HT1080 (cell line): ENCODE data around the gene IRS4. TPM values are rescaled to one million over a fixed set of nuclear protein-coding genes. Genes with fewer than 3 reads are reported as not detected.
A peak's percentile ranks its signal among the peaks of the same experiment; 100 is the strongest.

Experiments
- DNase-seq: peaks from one replicate; pipeline ENCODE4 v3.0.0-alpha.2; 2015; ENCODE audit warnings: low read depth
- polyA plus RNA-seq, 2 experiments: library from polyadenylated mRNA; depleted of rRNA; stranded (reverse); fragments of >200 nt; gene quantifications; 2 replicates each; pipeline ENCODE4 v1.2.3, GENCODE V29; 2015
- total RNA-seq: library from RNA; depleted of rRNA; stranded (reverse); fragments of >200 nt; shearing (Covaris generic); gene quantifications from 2 replicates; pipeline ENCODE4 v1.2.3, GENCODE V29; 2014; rRNA removed

The IRS4 gene
- total RNA-seq = not detected in 2 replicates
- 0.01 TPM in 1 of 2 replicates, not detected in the other for polyA plus RNA-seq (2015; cell fraction: cytosol; rRNA removed)
- polyA plus RNA-seq (2015; cell fraction: nucleus; rRNA removed) = not detected in 2 replicates

- peak; percentile 11 for DNase-seq
Measured at GRCh38 chrX:108736509-108737479, at the start of gene IRS4. TSS of gene IRS4 (minus strand) at chrX:108736563.

GRCh38 chrX:108772549-108772948 is 36.2 kb upstream of the IRS4 start:
- DNase-seq = no peak

GRCh38 chrX:108763559-108763958 is 27.2 kb upstream of the IRS4 start:
- DNase-seq = no peak

- DNase-seq = no peak
Measured at GRCh38 chrX:108740299-108740774, 4.0 kb upstream of the IRS4 start.

GRCh38 chrX:108737754-108738153 is 1.4 kb upstream of the IRS4 start:
- DNase-seq = no peak

GRCh38 chrX:108735679-108736508 is 469 bp downstream of the IRS4 start:
- no peak for DNase-seq

- DNase-seq = no peak
Measured at GRCh38 chrX:108735091-108735678, 1.2 kb downstream of the IRS4 start.

- no peak for DNase-seq
Measured at GRCh38 chrX:108734426-108734825, 1.9 kb downstream of the IRS4 start.

- no peak for DNase-seq
Measured at GRCh38 chrX:108732630-108733321, 3.6 kb downstream of the IRS4 start.

- DNase-seq = no peak
Measured at GRCh38 chrX:108731153-108731552, 5.2 kb downstream of the IRS4 start.

GRCh38 chrX:108726748-108727147 is 9.6 kb downstream of the IRS4 start:
- DNase-seq = no peak

- DNase-seq = no peak
Measured at GRCh38 chrX:108722561-108722960, 13.8 kb downstream of the IRS4 start.

GRCh38 chrX:108712886-108713285 is 23.5 kb downstream of the IRS4 start:
- DNase-seq = no peak

GRCh38 chrX:108704839-108705238 is 31.5 kb downstream of the IRS4 start:
- no peak for DNase-seq

- no peak for DNase-seq
Measured at GRCh38 chrX:108702530-108702929, 33.8 kb downstream of the IRS4 start.

GRCh38 chrX:108701633-108702032 is 34.7 kb downstream of the IRS4 start:
- no peak for DNase-seq

GRCh38 chrX:108699368-108699767 is 37.0 kb downstream of the IRS4 start:
- DNase-seq = peak; percentile 16

GRCh38 chrX:108696690-108697089 is 39.7 kb downstream of the IRS4 start:
- peak; percentile 3 for DNase-seq
